ENCODE results near the gene UBA7. TPM values are rescaled to one million over a fixed set of nuclear protein-coding genes. Genes with fewer than 3 reads are reported as not detected.

The UBA7 gene
- total and polyA plus RNA-seq, 2 experiments from 2014 or later: 14.7 to 21.6 TPM

GRCh38 chr3:49855662-49856061, 41.9 kb upstream of the UBA7 start:
- Histone ChIP-seq H3K79me2 (peaks cover 11% of the 10 kb centered on the region), H3K36me3 (replicated peaks; ENCODE audit: insufficient read depth, low read depth) (no peaks in the 10 kb centered on the region), H3K9me3 (ENCODE audit: low read depth) (no peaks in the 10 kb centered on the region), H3K4me3 (no peak overlapping the region), H3K27me3 (no peaks in the 10 kb centered on the region), H4K20me1 (ENCODE audit: insufficient read depth, poor library complexity, severe bottlenecking) (no peaks in the 10 kb centered on the region), H2AFZ (peak overlapping the region; percentile 72), H3K9me2 (replicated peaks; ENCODE audit: insufficient read depth) (no peaks in the 10 kb centered on the region), H3K4me1 (ENCODE audit: insufficient read depth) (no peaks in the 10 kb centered on the region), H3K4me2 (peak overlapping the region; percentile 82), H3K27ac (no peak overlapping the region)
- TF ChIP-seq EZH2 (IDR thresholded peaks at IDR 0.05; ENCODE audit: borderline replicate concordance) (no peak), CTCF (IDR thresholded peaks at IDR 0.05; ENCODE audit: poor library complexity) (no peak), EZH2phosphoT487 (IDR thresholded peaks at IDR 0.05; ENCODE audit: low read depth, severe bottlenecking, unreplicated experiment) (no peak)
- 71% methylated on average over 5 of the region's 5 CpGs for WGBS (ENCODE audit: low lambda C conversion rate, missing lambda C conversion rate)
- no peak for DNase-seq (ENCODE audit: low spot score)

DNA sequence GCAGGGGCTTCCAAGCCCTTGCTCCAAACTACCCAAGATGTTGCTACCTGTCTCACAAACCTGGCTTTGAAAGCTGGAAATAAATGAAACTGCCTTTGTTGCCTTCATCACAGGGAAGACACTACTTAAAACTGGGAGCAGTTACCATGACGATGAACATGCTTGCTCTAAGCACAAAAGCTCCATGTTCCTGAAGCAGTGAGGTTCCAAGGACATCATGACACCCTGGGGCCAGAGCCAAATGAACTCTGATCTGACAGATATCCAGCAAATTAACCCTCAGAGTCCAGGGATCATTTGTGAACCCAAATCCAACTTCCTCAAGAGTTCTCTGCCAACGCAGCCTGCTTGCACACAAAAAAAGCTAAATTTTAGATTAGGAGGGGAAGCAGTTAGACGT, 31.9 kb upstream of the UBA7 start:
- no peak overlapping the region for H3K27ac ChIP-seq
- WGBS (ENCODE audit: low lambda C conversion rate, missing lambda C conversion rate): 89% methylated on average over 3 of the region's 3 CpGs
- TF ChIP-seq EZH2 (IDR thresholded peaks at IDR 0.05; ENCODE audit: borderline replicate concordance): no peak
- TF ChIP-seq CTCF (IDR thresholded peaks at IDR 0.05; ENCODE audit: poor library complexity): no peak
- no peak for TF ChIP-seq EZH2phosphoT487 (IDR thresholded peaks at IDR 0.05; ENCODE audit: low read depth, severe bottlenecking, unreplicated experiment)

DNA sequence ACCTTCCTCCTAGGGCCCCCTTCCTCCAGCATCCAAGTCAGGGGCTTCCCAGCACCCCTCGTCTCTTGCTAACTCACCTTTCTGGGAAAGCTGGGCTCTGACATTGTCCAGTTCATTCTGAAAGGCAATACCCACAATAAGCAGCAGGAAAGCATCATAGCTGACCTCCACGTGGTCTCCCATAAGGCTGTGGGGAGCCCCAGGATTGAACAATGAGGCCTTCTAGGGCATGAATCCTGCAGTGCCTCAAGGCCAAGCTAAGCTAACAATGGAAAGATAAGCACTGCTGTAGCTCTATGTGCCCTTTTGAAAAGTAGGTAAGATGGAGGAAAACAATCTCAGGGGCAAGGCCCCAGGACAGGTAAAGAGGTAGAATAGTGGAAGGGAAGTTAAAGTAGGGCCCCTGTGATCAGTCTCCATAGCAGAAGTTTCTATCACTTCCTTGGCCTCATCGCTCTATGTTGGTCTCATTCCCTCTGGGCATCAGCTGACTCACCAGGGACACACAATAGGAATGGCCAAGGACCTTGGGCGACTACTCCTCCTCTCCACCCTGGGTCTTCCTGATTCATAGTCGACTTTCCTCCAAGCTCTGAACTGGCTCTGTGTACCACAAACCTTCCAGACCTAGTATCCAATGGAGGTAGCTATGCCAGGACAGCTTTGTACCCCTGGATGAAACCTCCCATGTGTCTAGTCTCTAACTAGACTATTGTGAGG, 30.9 kb upstream of the UBA7 start:
- Histone ChIP-seq H3K36me3 (replicated peaks; ENCODE audit: insufficient read depth, low read depth) (no peaks in the 10 kb centered on the region), H3K9me3 (ENCODE audit: low read depth) (no peaks in the 10 kb centered on the region), H4K20me1 (ENCODE audit: insufficient read depth, poor library complexity, severe bottlenecking) (no peaks in the 10 kb centered on the region), H3K9me2 (replicated peaks; ENCODE audit: insufficient read depth) (no peaks in the 10 kb centered on the region), H2AFZ (no peak overlapping the region), H3K4me2 (no peak overlapping the region), H3K79me2 (no peaks in the 10 kb centered on the region), H3K27me3 (no peaks in the 10 kb centered on the region), H3K4me3 (no peak overlapping the region), H3K4me1 (ENCODE audit: insufficient read depth) (peaks cover under 1% of the 10 kb centered on the region), H3K27ac (no peak overlapping the region)
- peak; percentile 4 for DNase-seq (ENCODE audit: low spot score)
- WGBS (ENCODE audit: low lambda C conversion rate, missing lambda C conversion rate): 74% methylated on average over 5 of the region's 5 CpGs
- TF ChIP-seq EZH2 (IDR thresholded peaks at IDR 0.05; ENCODE audit: borderline replicate concordance) (no peak), EZH2phosphoT487 (IDR thresholded peaks at IDR 0.05; ENCODE audit: low read depth, severe bottlenecking, unreplicated experiment) (no peak), CTCF (IDR thresholded peaks at IDR 0.05; ENCODE audit: poor library complexity) (no peak)

More for the DNA sequence above, 31.9 kb upstream of the UBA7 start:
- Histone ChIP-seq H2AFZ (no peak overlapping the region), H3K9me3 (ENCODE audit: low read depth) (no peaks in the 10 kb centered on the region), H4K20me1 (ENCODE audit: insufficient read depth, poor library complexity, severe bottlenecking) (no peaks in the 10 kb centered on the region), H3K4me3 (no peak overlapping the region), H3K9me2 (replicated peaks; ENCODE audit: insufficient read depth) (no peaks in the 10 kb centered on the region), H3K4me2 (no peak overlapping the region), H3K36me3 (replicated peaks; ENCODE audit: insufficient read depth, low read depth) (no peaks in the 10 kb centered on the region), H3K4me1 (ENCODE audit: insufficient read depth) (no peaks in the 10 kb centered on the region), H3K27me3 (no peaks in the 10 kb centered on the region), H3K79me2 (no peaks in the 10 kb centered on the region)
- DNase-seq (ENCODE audit: low spot score): peak; percentile 3

All from hepatocyte (in vitro differentiated cells).